ENCODE results near the gene HTRA2. TPM values are rescaled to one million over a fixed set of nuclear protein-coding genes. Genes with fewer than 3 reads are reported as not detected.
"Not testable (repeated sequence)": the region's sequence is repeated elsewhere in the genome, so short reads cannot be mapped to it uniquely, and the experiment has no call there.

HTRA2 gene
- total RNA-seq, 2 experiments from 2014 or later = 39.0 to 39.7 TPM

DNA sequence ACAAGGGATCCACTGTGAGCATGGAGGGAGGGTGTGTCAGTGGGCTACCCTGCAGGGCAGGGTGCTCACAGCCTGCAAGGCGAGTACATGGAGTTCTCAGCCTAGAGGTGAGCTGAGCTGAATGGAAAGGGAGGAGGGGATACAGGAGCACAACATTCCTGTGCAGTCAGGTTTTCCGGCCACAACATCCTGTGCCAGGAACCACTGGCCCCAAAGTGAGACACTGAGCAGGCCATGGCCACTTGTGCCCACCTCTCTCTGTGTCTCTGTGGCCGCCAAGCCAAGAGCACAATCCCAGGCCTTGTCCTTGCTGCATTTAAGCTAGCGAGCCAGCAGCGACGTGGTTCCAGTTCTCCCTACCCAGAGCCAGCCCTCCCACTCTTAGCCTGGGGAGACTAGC, 30.9 kb downstream of the HTRA2 start:
- Mint-ChIP-seq H3K9me3 (no peaks in the 10 kb centered on the region), H3K4me1 (ENCODE audit: low read depth) (peaks cover 8% of the 10 kb centered on the region), H3K27me3 (ENCODE audit: low read depth) (peaks cover 18% of the 10 kb centered on the region), H3K4me3 (no peak overlapping the region), H3K27ac (no peak overlapping the region), H3K36me3 (ENCODE audit: low read depth) (peaks cover 4% of the 10 kb centered on the region)
- DNase-seq = no peak
- CTCF ChIA-PET = interaction anchor here (1.2 kb wide), 1 partner anchor 28 kb away, joined by 3 read pairs; no protein-coding TSS in a partner anchor
- intact Hi-C loops (cut with micrococcal nuclease) = no loop called here

DNA sequence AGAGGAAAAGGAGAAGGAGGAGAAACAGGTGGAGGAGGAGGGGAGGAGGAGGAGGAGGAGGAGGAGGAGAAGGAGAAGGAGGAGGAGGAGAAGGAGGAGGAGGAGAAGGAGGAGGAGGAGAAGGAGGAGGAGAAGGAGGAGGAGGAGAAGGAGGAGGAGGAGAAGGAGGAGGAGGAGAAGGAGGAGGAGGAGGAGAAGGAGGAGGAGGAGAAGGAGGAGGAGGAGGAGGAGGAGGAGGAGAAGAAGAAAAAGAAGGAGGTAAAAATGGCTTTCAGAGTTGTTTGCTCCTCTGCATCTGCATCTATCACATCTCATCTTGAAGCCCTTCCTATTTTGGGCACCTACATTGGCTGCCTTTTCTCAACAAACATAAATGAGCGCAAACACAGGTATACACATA, 31.3 kb downstream of the HTRA2 start:
- H3K27ac Mint-ChIP-seq; H3K4me3 Mint-ChIP-seq; CTCF ChIA-PET; intact Hi-C loops (cut with micrococcal nuclease); H3K9me3 Mint-ChIP-seq; H3K36me3 Mint-ChIP-seq (ENCODE audit: low read depth); DNase-seq: not testable (repeated sequence)
- peaks cover 18% of the 10 kb centered on the region for H3K27me3 Mint-ChIP-seq (ENCODE audit: low read depth)
- peaks cover 12% of the 10 kb centered on the region for H3K4me1 Mint-ChIP-seq (ENCODE audit: low read depth)

DNA sequence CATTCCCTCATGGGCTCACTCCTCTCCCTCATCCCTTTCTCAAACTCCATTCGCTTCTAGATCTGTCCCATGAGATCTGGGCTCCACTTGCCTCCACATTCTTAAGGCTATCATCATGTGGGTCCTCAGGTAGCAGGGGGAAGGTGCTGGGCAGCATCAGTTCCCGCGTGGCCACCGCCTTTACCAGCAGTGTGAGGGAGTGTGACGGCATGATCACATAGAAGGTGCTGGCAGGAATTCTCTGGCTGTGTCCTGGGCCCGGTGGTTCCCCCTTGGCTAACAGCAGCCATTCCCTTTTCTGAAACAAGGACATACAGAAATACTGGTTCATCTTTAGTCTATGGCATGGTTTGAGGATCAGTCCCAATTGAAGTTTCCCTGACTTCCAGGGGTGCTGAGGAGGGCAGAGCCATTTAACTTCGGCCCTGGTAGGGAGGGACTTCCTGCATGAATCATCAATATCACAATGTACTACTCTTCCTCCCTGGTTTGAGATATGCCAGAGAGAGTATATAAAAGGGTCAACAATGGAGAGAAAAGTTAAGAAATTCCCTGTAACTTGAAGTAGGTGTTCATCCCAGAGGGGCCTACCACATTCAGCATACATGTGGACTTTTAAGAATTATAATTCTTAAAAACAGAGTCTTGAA, 32.5 kb downstream of the HTRA2 start:
- no peak for DNase-seq

DNA sequence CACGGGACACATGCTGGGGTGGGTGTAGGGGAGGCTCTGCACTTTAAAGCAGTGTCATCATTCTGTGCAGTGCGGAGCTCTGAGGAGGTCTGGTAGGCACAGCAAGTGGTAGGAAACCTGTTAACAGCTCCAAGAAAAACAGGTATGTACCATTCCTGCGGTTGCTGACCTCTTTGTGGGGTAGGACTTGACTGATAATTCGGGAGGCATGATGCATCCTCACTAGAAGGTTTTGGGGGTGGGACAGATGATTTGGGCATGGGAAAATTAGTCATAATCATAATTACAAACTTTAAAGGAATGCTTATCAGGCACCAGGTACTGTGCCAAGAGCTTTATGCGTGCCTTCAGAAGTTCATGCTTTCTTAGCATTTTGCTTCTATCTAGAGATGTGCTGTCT, 34.5 kb downstream of the HTRA2 start:
- CTCF ChIA-PET = no interaction called here
- no peak overlapping the region for H3K27ac Mint-ChIP-seq

More for the DNA sequence above, 32.5 kb downstream of the HTRA2 start:
- no peak overlapping the region for H3K27ac Mint-ChIP-seq
- H3K27me3 Mint-ChIP-seq (ENCODE audit: low read depth) = peaks cover 18% of the 10 kb centered on the region
- CTCF ChIA-PET = no interaction called here
- intact Hi-C loops (cut with micrococcal nuclease) = no loop called here
- H3K4me3 Mint-ChIP-seq = no peak overlapping the region
- H3K9me3 Mint-ChIP-seq = no peaks in the 10 kb centered on the region
- H3K4me1 Mint-ChIP-seq (ENCODE audit: low read depth) = peaks cover 21% of the 10 kb centered on the region
- H3K36me3 Mint-ChIP-seq (ENCODE audit: low read depth) = no peaks in the 10 kb centered on the region

DNA sequence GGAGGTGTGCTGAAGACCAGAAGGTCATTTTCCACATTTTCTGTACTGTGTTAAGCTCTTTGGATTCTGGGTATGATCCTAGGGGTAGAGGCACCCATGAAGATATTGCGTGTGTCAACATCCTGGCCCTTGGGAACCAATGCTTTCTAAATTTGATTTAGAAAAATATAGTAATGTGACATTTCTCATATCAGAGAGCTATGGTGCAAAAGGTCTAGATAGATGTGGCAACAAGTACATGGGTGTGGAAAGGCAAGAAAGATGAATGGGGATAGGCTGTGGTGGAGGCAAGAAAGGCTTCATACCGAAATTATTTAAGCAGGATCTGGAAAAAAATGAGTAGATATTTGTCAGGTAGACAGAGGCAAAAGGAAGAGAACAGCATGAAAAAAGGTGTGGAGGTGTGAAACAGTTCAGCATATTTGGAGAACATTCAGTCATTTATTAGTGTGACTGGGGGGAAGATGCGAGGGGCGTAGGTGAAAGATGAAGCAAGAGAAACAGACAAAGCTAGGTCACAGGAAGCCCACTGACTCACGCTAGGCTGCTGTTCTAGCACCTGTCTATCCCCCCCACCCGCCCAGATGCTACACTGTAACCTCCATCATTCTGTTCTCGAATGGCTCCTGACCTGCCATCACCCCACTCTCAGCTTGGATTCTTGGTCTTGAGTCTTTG, 36.5 kb downstream of the HTRA2 start:
- Mint-ChIP-seq H3K36me3 (ENCODE audit: low read depth) (no peaks in the 10 kb centered on the region), H3K27ac (peak overlapping the region; percentile 87), H3K4me3 (peak overlapping the region; percentile 31), H3K9me3 (no peaks in the 10 kb centered on the region), H3K27me3 (ENCODE audit: low read depth) (peaks cover 12% of the 10 kb centered on the region), H3K4me1 (ENCODE audit: low read depth) (peaks cover 35% of the 10 kb centered on the region)
- CTCF ChIA-PET = interaction anchor here (0.9 to 12.8 kb wide), 7 partner anchors 10 to 83 kb away, joined by 3 to 144 read pairs (median 5); partner anchors contain the start of genes CCDC142 and TTC31
- intact Hi-C loops (cut with micrococcal nuclease) = loop anchor here (1.0 to 5.0 kb wide), 4 partner anchors 8 to 281 kb away; partner anchors contain the start of gene DOK1
- peak; percentile 42 for DNase-seq

More for the DNA sequence above, 34.5 kb downstream of the HTRA2 start:
- Mint-ChIP-seq H3K4me3 (no peak overlapping the region), H3K9me3 (no peaks in the 10 kb centered on the region), H3K27me3 (ENCODE audit: low read depth) (peaks cover 18% of the 10 kb centered on the region), H3K4me1 (ENCODE audit: low read depth) (peaks cover 32% of the 10 kb centered on the region), H3K36me3 (ENCODE audit: low read depth) (no peaks in the 10 kb centered on the region)
- intact Hi-C loops (cut with micrococcal nuclease) = no loop called here
- no peak for DNase-seq

DNA sequence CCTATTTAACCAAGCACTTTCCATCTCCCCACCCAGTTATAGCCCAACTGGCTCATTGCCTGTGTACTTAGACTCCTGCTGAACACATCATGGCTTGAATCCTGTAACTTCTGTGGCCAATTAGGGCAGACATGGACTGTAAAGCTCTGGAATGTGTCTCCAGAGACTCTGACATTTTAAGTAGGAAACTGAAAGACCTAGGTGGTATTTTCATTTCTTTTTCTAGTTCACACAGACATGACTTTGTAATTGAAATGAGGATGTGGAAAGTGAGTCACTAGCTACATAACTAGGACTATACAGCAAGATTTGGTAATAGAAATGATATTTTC, 37.0 kb downstream of the HTRA2 start:
- CTCF ChIA-PET = interaction anchor here (0.9 to 12.8 kb wide), 7 partner anchors 10 to 84 kb away, joined by 3 to 144 read pairs (median 5); partner anchors contain the start of genes CCDC142 and TTC31
- DNase-seq = no peak
- peaks cover 35% of the 10 kb centered on the region for H3K4me1 Mint-ChIP-seq (ENCODE audit: low read depth)
- peak overlapping the region; percentile 87 for H3K27ac Mint-ChIP-seq
- H3K4me3 Mint-ChIP-seq = peak overlapping the region; percentile 31
- H3K36me3 Mint-ChIP-seq (ENCODE audit: low read depth) = no peaks in the 10 kb centered on the region
- no peaks in the 10 kb centered on the region for H3K9me3 Mint-ChIP-seq
- H3K27me3 Mint-ChIP-seq (ENCODE audit: low read depth) = peaks cover 11% of the 10 kb centered on the region
- intact Hi-C loops (cut with micrococcal nuclease) = loop anchor here (1.0 to 5.0 kb wide), 4 partner anchors 8 to 281 kb away; partner anchors contain the start of gene DOK1

DNA sequence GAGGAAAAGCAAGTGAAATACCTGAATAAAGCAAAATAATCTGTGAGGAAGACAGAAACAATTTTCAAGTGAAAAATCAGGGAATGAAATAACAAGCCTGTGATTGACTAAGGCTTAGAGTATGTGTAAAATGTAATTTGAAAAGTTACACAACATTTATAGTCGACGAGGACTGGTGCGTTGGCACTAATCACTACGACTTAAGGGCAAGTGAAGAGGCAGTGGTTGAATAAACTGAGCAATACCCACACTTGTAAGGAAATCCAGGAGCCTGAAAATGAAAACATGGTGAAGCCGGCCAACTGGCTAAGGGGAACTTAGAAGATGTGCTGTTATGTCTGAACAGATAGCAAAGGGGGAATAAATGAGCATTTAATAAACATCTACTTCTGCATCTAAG, 38.1 kb downstream of the HTRA2 start:
- H3K27me3 Mint-ChIP-seq (ENCODE audit: low read depth) = peaks cover 5% of the 10 kb centered on the region
- H3K4me1 Mint-ChIP-seq (ENCODE audit: low read depth) = peaks cover 38% of the 10 kb centered on the region
- no peak overlapping the region for H3K4me3 Mint-ChIP-seq
- H3K36me3 Mint-ChIP-seq (ENCODE audit: low read depth) = no peaks in the 10 kb centered on the region
- H3K9me3 Mint-ChIP-seq = no peaks in the 10 kb centered on the region
- intact Hi-C loops (cut with micrococcal nuclease) = loop anchor here (5.0 kb wide), 1 partner anchor 279 kb away; no protein-coding TSS in a partner anchor
- H3K27ac Mint-ChIP-seq = no peak overlapping the region
- CTCF ChIA-PET = interaction anchor here (1.0 to 12.8 kb wide), 6 partner anchors 9 to 85 kb away, joined by 3 to 144 read pairs (median 4); partner anchors contain the start of genes CCDC142 and TTC31
- no peak for DNase-seq

DNA sequence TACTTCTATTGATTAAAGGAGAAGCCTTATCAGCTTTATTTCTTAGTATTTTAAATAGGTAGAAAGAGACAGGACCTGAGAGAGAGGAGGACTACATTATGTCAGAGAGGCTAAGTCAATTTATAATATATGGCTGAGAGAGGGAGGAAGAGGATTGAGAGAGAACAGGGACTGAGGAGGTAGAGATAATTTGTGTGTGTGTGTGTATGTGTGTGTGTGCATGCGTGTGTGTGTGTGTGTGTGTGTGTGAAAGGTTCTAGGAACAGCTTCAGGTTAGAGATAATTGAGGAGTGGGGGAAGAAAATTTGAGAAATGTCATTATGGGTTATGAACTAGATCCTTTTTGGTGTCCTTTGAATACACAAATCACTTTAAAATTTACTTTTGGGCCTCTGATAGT, 40.0 kb downstream of the HTRA2 start:
- intact Hi-C loops (cut with micrococcal nuclease) = loop anchor here (5.0 kb wide), 1 partner anchor 278 kb away; no protein-coding TSS in a partner anchor
- no peaks in the 10 kb centered on the region for H3K9me3 Mint-ChIP-seq
- H3K27ac Mint-ChIP-seq = no peak overlapping the region
- DNase-seq = no peak
- H3K4me3 Mint-ChIP-seq = no peak overlapping the region
- H3K27me3 Mint-ChIP-seq (ENCODE audit: low read depth) = no peaks in the 10 kb centered on the region
- peaks cover 50% of the 10 kb centered on the region for H3K4me1 Mint-ChIP-seq (ENCODE audit: low read depth)
- H3K36me3 Mint-ChIP-seq (ENCODE audit: low read depth) = no peaks in the 10 kb centered on the region
- CTCF ChIA-PET = interaction anchor here (0.6 to 12.8 kb wide), 2 partner anchors 16 to 145 kb away, joined by 3 to 144 read pairs; no protein-coding TSS in a partner anchor

DNA sequence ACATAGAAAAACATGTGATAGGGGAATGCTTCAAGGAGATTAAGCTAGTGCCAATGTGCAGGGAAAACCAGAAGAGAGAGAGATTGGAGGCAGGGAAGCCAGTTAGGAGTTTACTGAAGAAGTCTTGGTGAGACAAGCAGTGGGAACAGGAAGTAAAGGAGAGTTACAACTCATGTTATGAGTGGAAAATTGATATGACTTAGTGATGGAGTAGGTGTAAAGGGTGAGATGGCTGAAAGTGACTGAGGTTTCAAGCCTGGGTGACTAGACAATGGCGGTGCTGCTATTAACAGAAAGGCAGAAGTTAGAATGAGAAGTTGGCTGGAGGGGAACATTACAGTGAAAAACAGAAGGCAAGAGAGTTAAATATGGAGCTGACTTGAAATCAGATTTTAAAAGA, 41.3 kb downstream of the HTRA2 start:
- Mint-ChIP-seq H3K36me3 (ENCODE audit: low read depth) (no peaks in the 10 kb centered on the region), H3K27ac (no peak overlapping the region), H3K27me3 (ENCODE audit: low read depth) (no peaks in the 10 kb centered on the region), H3K9me3 (no peaks in the 10 kb centered on the region), H3K4me1 (ENCODE audit: low read depth) (peaks cover 45% of the 10 kb centered on the region), H3K4me3 (no peak overlapping the region)
- CTCF ChIA-PET = interaction anchor here (0.7 to 12.8 kb wide), 2 partner anchors 15 to 30 kb away, joined by 3 to 144 read pairs; no protein-coding TSS in a partner anchor
- intact Hi-C loops (cut with micrococcal nuclease) = loop anchor here (1.0 kb wide), 2 partner anchors 13 to 88 kb away; partner anchors contain the start of gene TTC31
- DNase-seq = peak; percentile 53

DNA sequence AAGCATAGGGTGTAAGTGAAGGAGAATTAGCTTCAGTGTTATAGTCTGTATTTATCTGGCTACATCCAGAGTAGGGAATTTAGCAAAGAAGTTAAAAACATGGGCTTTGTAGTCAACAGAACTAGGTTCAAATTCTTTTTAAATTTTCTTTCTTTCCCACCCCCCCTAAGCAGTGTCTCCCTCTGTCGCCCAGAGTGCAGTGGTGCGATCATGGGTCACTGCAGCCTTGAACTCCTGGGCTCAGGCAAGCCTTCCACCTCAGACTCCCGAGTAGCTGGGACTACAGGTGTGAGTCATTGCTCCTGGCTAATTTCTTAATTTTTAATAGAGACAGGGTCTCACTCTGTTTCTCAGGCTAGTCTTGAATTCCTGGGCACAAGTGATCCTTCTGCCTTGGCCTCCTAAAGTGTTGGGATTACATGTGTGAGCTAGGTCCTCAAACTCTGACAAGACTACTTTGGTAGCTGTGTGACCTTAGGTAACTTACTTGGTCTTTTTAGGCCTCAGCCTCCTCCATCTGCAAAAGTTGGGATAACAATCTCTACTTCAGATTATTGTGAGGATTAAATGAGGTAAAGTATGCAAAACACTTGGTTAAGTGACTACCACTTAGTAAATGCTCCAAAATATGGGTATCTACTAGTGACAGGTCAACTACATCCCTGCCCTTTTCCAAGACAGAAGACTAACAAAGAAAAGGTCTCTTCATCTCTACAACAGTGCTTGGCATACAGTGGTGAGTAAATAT, 42.6 kb downstream of the HTRA2 start:
- H3K4me3 Mint-ChIP-seq = no peak overlapping the region
- intact Hi-C loops (cut with micrococcal nuclease) = no loop called here
- H3K9me3 Mint-ChIP-seq = no peaks in the 10 kb centered on the region
- peaks cover 38% of the 10 kb centered on the region for H3K4me1 Mint-ChIP-seq (ENCODE audit: low read depth)
- DNase-seq = no peak
- no peaks in the 10 kb centered on the region for H3K27me3 Mint-ChIP-seq (ENCODE audit: low read depth)
- CTCF ChIA-PET = interaction anchor here (0.7 to 12.8 kb wide), 3 partner anchors 14 to 56 kb away, joined by 3 to 144 read pairs (median 3); no protein-coding TSS in a partner anchor
- H3K36me3 Mint-ChIP-seq (ENCODE audit: low read depth) = no peaks in the 10 kb centered on the region
- no peak overlapping the region for H3K27ac Mint-ChIP-seq

DNA sequence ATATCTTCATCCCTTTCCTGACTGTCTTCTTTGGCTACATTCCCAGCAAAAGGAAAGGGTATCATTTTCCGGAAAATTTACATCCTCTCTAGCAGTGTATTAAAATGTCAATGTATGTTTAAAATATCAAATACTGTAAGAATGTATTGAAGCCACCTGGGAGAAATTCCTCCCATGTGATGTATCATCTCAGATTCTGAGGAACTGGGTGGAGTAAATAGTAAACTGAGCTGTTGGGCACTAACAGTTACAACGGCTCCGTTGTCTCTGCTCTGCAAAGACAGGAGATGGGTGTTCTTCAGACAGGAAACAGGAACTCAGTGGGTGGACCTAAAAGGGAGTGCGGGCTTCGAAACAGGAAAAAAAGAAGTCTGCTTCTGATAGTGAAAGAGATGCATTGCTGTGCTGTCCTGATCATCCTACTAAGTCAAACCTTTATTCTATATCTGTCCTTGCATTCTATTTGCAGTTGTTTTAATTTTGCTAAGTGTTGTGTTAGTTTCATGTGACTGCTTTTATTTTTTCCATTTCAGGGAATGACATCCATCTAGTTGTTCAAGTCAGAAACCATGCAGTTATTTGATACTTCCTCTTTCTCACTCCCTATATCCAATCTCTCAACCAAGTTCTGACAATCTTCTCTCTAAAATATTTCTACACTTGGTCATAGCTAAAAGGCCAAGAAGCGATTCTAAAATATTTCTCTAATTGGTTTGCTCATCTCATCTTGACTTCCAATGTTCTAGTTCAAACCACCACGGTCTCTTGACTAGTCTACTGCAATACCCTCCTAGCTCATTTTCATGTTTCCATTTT, 44.2 kb downstream of the HTRA2 start:
- Mint-ChIP-seq H3K4me1 (ENCODE audit: low read depth) (peaks cover 34% of the 10 kb centered on the region), H3K27ac (peak overlapping the region; percentile 68), H3K36me3 (ENCODE audit: low read depth) (no peaks in the 10 kb centered on the region), H3K27me3 (ENCODE audit: low read depth) (no peaks in the 10 kb centered on the region), H3K4me3 (peak overlapping the region; percentile 38), H3K9me3 (no peaks in the 10 kb centered on the region)
- intact Hi-C loops (cut with micrococcal nuclease) = loop anchor here (1.0 kb wide), 1 partner anchor 8 kb away; no protein-coding TSS in a partner anchor
- CTCF ChIA-PET = interaction anchor here (0.7 to 12.8 kb wide), 3 partner anchors 12 to 18 kb away, joined by 3 to 144 read pairs (median 3); no protein-coding TSS in a partner anchor
- peak; percentile 52 for DNase-seq
